Upper lobe of right lung (tissue), 1 donor: ENCODE measurements around the gene ACKR1. TPM values are rescaled to one million over a fixed set of nuclear protein-coding genes. Genes with fewer than 3 reads are reported as not detected.

Experiments
- ATAC-seq: fragments of 200-7000 bp; cut with Tn5 transposase; one replicate; pipeline ENCODE4 v1.9.1; 2020; ENCODE audit warnings: mild to moderate bottlenecking, moderate library complexity
- DNase-seq: peaks from one replicate; pipeline ENCODE4 v3.0.0-alpha.2; 2020
- H3K27ac ChIP-seq: fragments of 200-600 bp; one replicate; pipeline ENCODE4 v1.8.0; 2022
- H3K27me3 ChIP-seq: fragments of 200-600 bp; one replicate; pipeline ENCODE4 v1.8.0; 2022; ENCODE audit warnings: mild to moderate bottlenecking
- H3K36me3 ChIP-seq: fragments of 200-600 bp; one replicate; pipeline ENCODE4 v1.8.0; 2022
- H3K4me1 ChIP-seq: fragments of 200-600 bp; one replicate; pipeline ENCODE4 v1.8.0; 2022
- H3K4me3 ChIP-seq: fragments of 200-600 bp; one replicate; pipeline ENCODE4 v1.8.0; 2022; ENCODE audit warnings: mild to moderate bottlenecking
- H3K9me3 ChIP-seq: fragments of 200-600 bp; one replicate; pipeline ENCODE4 v1.8.0; 2022
- CTCF ChIP-seq: fragments of 200-600 bp; IDR thresholded peaks from one replicate; pipeline ENCODE4 v1.8.0; 2022; ENCODE audit warnings: antibody characterized with exemption
- intact Hi-C: fragments of 100-400 bp; cut with DNase I; formaldehyde crosslinking; loops from one replicate; pipeline ENCODE4 v1.11.0; 2022
- total RNA-seq: library from RNA; stranded (reverse); fragmentation: NEBNext Ultra II Directional; extraction: Animal tissue kit (Norgen Biotek cat#: 25700); gene quantifications from one replicate; pipeline ENCODE4 v1.2.1, GENCODE V29; 2021
- donor health status: DM: no; HTN: yes; CAD: no; lungs with severe emphysema.

ACKR1 gene
- total RNA-seq, 1 donor from 2014 or later: 146 TPM

GRCh38 chr1:159163614-159164228, 41.0 kb upstream of the ACKR1 start:
- no peak for TF ChIP-seq CTCF
- no peak overlapping the region for H3K27ac ChIP-seq
- H3K9me3 ChIP-seq: no peaks in the 10 kb centered on the region
- no peaks in the 10 kb centered on the region for H3K36me3 ChIP-seq
- H3K4me1 ChIP-seq: no peaks in the 10 kb centered on the region
- H3K27me3 ChIP-seq: peaks cover 17% of the 10 kb centered on the region
- intact Hi-C loops: loop anchor here (10.0 kb wide), 2 partner anchors 51 to 731 kb away; no protein-coding TSS in a partner anchor
- DNase-seq: no peak
- no peak for ATAC-seq
- no peak overlapping the region for H3K4me3 ChIP-seq

GRCh38 chr1:159168043-159168442, 36.6 kb upstream of the ACKR1 start:
- DNase-seq (no peak), ATAC-seq (no peak)
- intact Hi-C loops: loop anchor here (10.0 kb wide), 2 partner anchors 47 to 727 kb away; no protein-coding TSS in a partner anchor
- H3K9me3 ChIP-seq: no peaks in the 10 kb centered on the region
- H3K27me3 ChIP-seq: peaks cover 57% of the 10 kb centered on the region
- no peaks in the 10 kb centered on the region for H3K4me1 ChIP-seq
- H3K36me3 ChIP-seq: no peaks in the 10 kb centered on the region
- TF ChIP-seq CTCF: no peak
- H3K27ac ChIP-seq: no peak overlapping the region
- no peak overlapping the region for H3K4me3 ChIP-seq

GRCh38 chr1:159170639-159171038, 34.0 kb upstream of the ACKR1 start:
- DNase-seq (no peak), ATAC-seq (no peak)
- no peak for TF ChIP-seq CTCF
- intact Hi-C loops: no loop called here
- Histone ChIP-seq H3K27me3 (peaks cover 72% of the 10 kb centered on the region), H3K4me1 (no peaks in the 10 kb centered on the region), H3K36me3 (no peaks in the 10 kb centered on the region), H3K9me3 (no peaks in the 10 kb centered on the region), H3K27ac (no peak overlapping the region), H3K4me3 (no peak overlapping the region)

- H3K27ac ChIP-seq: no peak within 1 kb of the TSS
- ATAC-seq: peak; percentile 32
- peaks cover 71% of the 10 kb centered on the region for H3K27me3 ChIP-seq
- intact Hi-C loops: no loop called here
- H3K36me3 ChIP-seq: no peaks in the 10 kb centered on the region
- no peaks in the 10 kb centered on the region for H3K9me3 ChIP-seq
- no peak for DNase-seq
- no peaks in the 10 kb centered on the region for H3K4me1 ChIP-seq
- TF ChIP-seq CTCF: no peak
- no peak within 1 kb of the TSS for H3K4me3 ChIP-seq
These were observed 33.4 kb upstream of the ACKR1 start, which contains the start of gene CADM3 for GRCh38 chr1:159171254-159171687. Gene CADM3 (plus strand): TSS chr1:159171615. CDS start chr1:159171766, 151 bp downstream.

GRCh38 chr1:159171688-159172501, 32.8 kb upstream of the ACKR1 start:
- no peak overlapping the region for H3K4me3 ChIP-seq
- no peaks in the 10 kb centered on the region for H3K9me3 ChIP-seq
- H3K36me3 ChIP-seq: no peaks in the 10 kb centered on the region
- peaks cover 65% of the 10 kb centered on the region for H3K27me3 ChIP-seq
- TF ChIP-seq CTCF: no peak
- DNase-seq (no peak), ATAC-seq (peak; percentile 21)
- H3K4me1 ChIP-seq: no peaks in the 10 kb centered on the region
- no peak overlapping the region for H3K27ac ChIP-seq
- intact Hi-C loops: no loop called here
